ENCODE results near the gene GRIP1. TPM values are rescaled to one million over a fixed set of nuclear protein-coding genes. Genes with fewer than 3 reads are reported as not detected.

Gene GRIP1
- total and polyA plus RNA-seq, 10 of the 15 experiments (the other 5 are each of a cell fraction or from before 2014, with no cell fraction given): 0.05 to 0.85 (median 0.50) TPM; not detected in 7

DNA sequence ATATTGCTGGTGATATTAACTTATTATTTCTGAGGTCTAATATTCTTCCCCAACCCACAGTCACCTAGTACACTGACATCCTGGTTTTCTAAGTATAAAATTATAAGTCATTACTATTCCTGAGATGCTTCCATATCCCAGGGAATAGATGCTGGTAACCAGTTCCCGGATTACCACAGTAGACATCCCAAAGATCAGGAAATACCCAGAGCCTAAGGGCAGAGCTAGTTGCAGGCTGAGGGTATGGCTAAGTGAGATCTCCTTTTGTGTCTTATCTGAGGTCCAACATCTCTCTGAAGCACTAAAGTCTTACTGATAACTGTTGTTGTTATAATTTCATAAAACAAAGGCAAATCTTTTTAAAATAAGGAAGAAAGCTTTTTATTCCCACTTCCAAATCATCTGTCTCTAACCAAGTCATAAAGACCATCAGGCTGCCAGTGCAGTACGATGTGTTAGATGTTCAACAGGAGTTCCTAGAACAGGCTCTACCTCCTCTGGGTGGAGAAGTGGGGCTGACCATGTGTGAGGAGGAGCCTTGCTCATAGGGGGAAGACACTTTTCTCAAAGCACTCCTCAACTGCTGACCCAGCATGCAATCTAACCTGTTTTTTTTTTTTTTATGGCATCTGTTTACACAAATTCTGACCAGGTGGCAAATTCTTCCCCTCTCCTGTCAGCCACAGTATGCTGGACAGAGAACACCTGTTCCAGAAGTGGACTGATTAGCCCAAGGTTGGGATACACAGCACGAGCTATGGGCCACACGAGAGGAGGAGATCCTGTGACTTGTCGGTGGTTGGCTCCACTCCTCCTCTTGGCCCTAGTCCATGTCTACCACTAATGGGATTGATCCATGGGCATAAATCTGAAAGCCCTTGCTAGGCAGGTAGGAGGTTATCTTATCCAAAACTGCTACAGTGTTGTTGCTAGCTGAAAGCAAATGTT, 16.1 kb upstream of the GRIP1 start:
- ChIA-PET POLR2A (no interaction called here), RAD21 (ENCODE audit: unreplicated experiment) (interaction anchor here (2.1 kb wide), 1 partner anchor 425 kb away, joined by 11 read pairs; no protein-coding TSS in a partner anchor), SMC1A (ENCODE audit: uncharacterized antibody, unreplicated experiment) (interaction anchor here (0.6 to 3.7 kb wide), 5 partner anchors 12 to 892 kb away, joined by 3 to 14 read pairs (median 4); no protein-coding TSS in a partner anchor), CTCF (interaction anchor here (0.7 to 3.6 kb wide), 20 partner anchors 9 to 1389 kb away, joined by 3 to 42 read pairs (median 4); no protein-coding TSS in a partner anchor)
- Histone ChIP-seq H3K4me2 (ENCODE audit: control insufficient read depth, insufficient read depth) (no peak overlapping the region), H3K36me3 (ENCODE audit: control insufficient read depth in 2 of 2, insufficient read depth in 2 of 2, low read length in 1 of 2) (no peaks in the 10 kb centered on the region), H3K9me3 (replicated peaks; ENCODE audit: control insufficient read depth, insufficient read depth, low read length) (no peaks in the 10 kb centered on the region), H4K20me1 (ENCODE audit: control insufficient read depth, insufficient read depth) (no peaks in the 10 kb centered on the region), H3K4me1 (ENCODE audit: control insufficient read depth, insufficient read depth, low read length) (peaks cover 5% of the 10 kb centered on the region; the same call in 1 of the 2 replicates), H3K27me3 (replicated peaks in 1 of 2; ENCODE audit: control insufficient read depth in 2 of 2, insufficient read depth in 2 of 2, low read length in 1 of 2) (no peaks in the 10 kb centered on the region), H3K27ac (ENCODE audit: control insufficient read depth, insufficient read depth) (no peak overlapping the region), H3K79me2 (ENCODE audit: control insufficient read depth, insufficient read depth, low read length) (no peaks in the 10 kb centered on the region), H2AFZ (ENCODE audit: control insufficient read depth, low read depth, low read length) (no peak overlapping the region), H3K9ac (ENCODE audit: control insufficient read depth, insufficient read depth, low read length) (no peak overlapping the region), H3K4me3 (no peak overlapping the region)
- WGBS (ENCODE audit: insufficient coverage, insufficient replicate concordance, low lambda C conversion rate, missing lambda C conversion rate): 58% methylated on average over 5 of the region's 5 CpGs
- in situ Hi-C loops (cut with MboI) (no loop called here), intact Hi-C loops (cut with micrococcal nuclease; ENCODE audit: unreplicated experiment) (loop anchor here (1.0 to 10.0 kb wide), 5 partner anchors 290 to 1390 kb away; no protein-coding TSS in a partner anchor)
- ATAC-seq: no peak
- no TSS peak for BruUV-seq (replicated peaks)
- no peak for TF ChIP-seq SUZ12 (IDR thresholded peaks at IDR 0.05; ENCODE audit: unreplicated experiment)
- TF ChIP-seq SMAD1 (IDR thresholded peaks at IDR 0.05; ENCODE audit: low read depth, partially characterized antibody): no peak
- TF ChIP-seq ZNF384 (IDR thresholded peaks at IDR 0.05; ENCODE audit: borderline replicate concordance, low read depth, low read length): no peak
- no peak for TF ChIP-seq NR2C2 (IDR thresholded peaks at IDR 0.05; ENCODE audit: borderline replicate concordance, control insufficient read depth, insufficient read length, low read depth)
- TF ChIP-seq POLR2AphosphoS5 (IDR thresholded peaks at IDR 0.05; ENCODE audit: low read length): no peak
- TF ChIP-seq RCOR1 (conservative IDR thresholded peaks at IDR 0.05; ENCODE audit: low read depth, low read length): no peak
- TF ChIP-seq SIN3A (IDR thresholded peaks at IDR 0.05; ENCODE audit: low read depth, low read length): no peak
- no peak for TF ChIP-seq RELA (IDR thresholded peaks at IDR 0.05; ENCODE audit: borderline replicate concordance, partially characterized antibody)
- TF ChIP-seq TCF3 (IDR thresholded peaks at IDR 0.05; ENCODE audit: borderline replicate concordance, insufficient read depth, low read depth, low read length): no peak
- no peak for TF ChIP-seq SMC3 (IDR thresholded peaks at IDR 0.05; ENCODE audit: borderline replicate concordance, low read length)
- no peak for TF ChIP-seq FOXM1 (IDR thresholded peaks at IDR 0.05; ENCODE audit: low read depth, low read length)
- DNase-seq (ENCODE audit: low read depth, low spot score): no peak
- no peak for FAIRE-seq

Data from GM12878 (cell line).